Measurements from ENCODE around the gene MS4A4E.

MS4A4E gene

GRCh38 chr11:60222141-60222540 is 20.8 kb downstream of the MS4A4E start:
- no peak overlapping the region for H3K4me3 ChIP-seq (ENCODE audit: low read length)
- TF ChIP-seq CTCF (IDR thresholded peaks at IDR 0.05; ENCODE audit: insufficient read depth, low read depth, low read length, missing control alignments), result no peak
- no peak for DNase-seq (ENCODE audit: low read depth)

GRCh38 chr11:60221692-60222091 is 21.2 kb downstream of the MS4A4E start:
- H3K4me3 ChIP-seq (ENCODE audit: low read length), result no peak overlapping the region
- DNase-seq (ENCODE audit: low read depth), result no peak
- TF ChIP-seq CTCF (IDR thresholded peaks at IDR 0.05; ENCODE audit: insufficient read depth, low read depth, low read length, missing control alignments), result no peak

GRCh38 chr11:60221181-60221580 is 21.8 kb downstream of the MS4A4E start:
- TF ChIP-seq CTCF (IDR thresholded peaks at IDR 0.05; ENCODE audit: insufficient read depth, low read depth, low read length, missing control alignments), result no peak
- no peak overlapping the region for H3K4me3 ChIP-seq (ENCODE audit: low read length)
- no peak for DNase-seq (ENCODE audit: low read depth)

GRCh38 chr11:60214386-60214785 is 28.6 kb downstream of the MS4A4E start:
- no peak for DNase-seq (ENCODE audit: low read depth)
- TF ChIP-seq CTCF (IDR thresholded peaks at IDR 0.05; ENCODE audit: insufficient read depth, low read depth, low read length, missing control alignments), result no peak
- H3K4me3 ChIP-seq (ENCODE audit: low read length), result no peak overlapping the region

GRCh38 chr11:60211206-60211605 is 31.7 kb downstream of the MS4A4E start:
- DNase-seq (ENCODE audit: low read depth), result no peak
- TF ChIP-seq CTCF (IDR thresholded peaks at IDR 0.05; ENCODE audit: insufficient read depth, low read depth, low read length, missing control alignments), result no peak
- no peak overlapping the region for H3K4me3 ChIP-seq (ENCODE audit: low read length)

GRCh38 chr11:60209977-60210376 is 33.0 kb downstream of the MS4A4E start:
- no peak for TF ChIP-seq CTCF (IDR thresholded peaks at IDR 0.05; ENCODE audit: insufficient read depth, low read depth, low read length, missing control alignments)
- no peak for DNase-seq (ENCODE audit: low read depth)
- H3K4me3 ChIP-seq (ENCODE audit: low read length), result no peak overlapping the region

- no peak overlapping the region for H3K4me3 ChIP-seq (ENCODE audit: low read length)
- no peak for DNase-seq (ENCODE audit: low read depth)
- no peak for TF ChIP-seq CTCF (IDR thresholded peaks at IDR 0.05; ENCODE audit: insufficient read depth, low read depth, low read length, missing control alignments)
Observed at GRCh38 chr11:60208951-60209350, 34.0 kb downstream of the MS4A4E start.
